ENCODE data around the gene ATP6V0A4.

GRCh38 chr7:138829335-138829734 is 31.3 kb upstream of the ATP6V0A4 start:
- TF ChIP-seq CTCF (conservative IDR thresholded peaks at IDR 0.05 in 1 of 2, IDR thresholded peaks at IDR 0.05 in 1 of 2; ENCODE audit: low read depth in 1 of 2, low read length in 2 of 2) (no peak), EZH2 (IDR thresholded peaks at IDR 0.05; ENCODE audit: low read length, missing control alignments) (no peak)

Measured in fibroblast of lung (primary cell).